Right ventricle myocardium superior (tissue), 1 donor: ENCODE data around the gene VARS1. TPM values are rescaled to one million over a fixed set of nuclear protein-coding genes. Genes with fewer than 3 reads are reported as not detected.

ENCODE experiments used
- ATAC-seq: fragments of 200-7000 bp; cut with Tn5 transposase; one replicate; pipeline ENCODE4 v1.9.1; 2020; ENCODE audit warnings: mild to moderate bottlenecking; ENCODE audit not compliant: poor library complexity
- DNase-seq: peaks from one replicate; pipeline ENCODE4 v3.0.0-alpha.2; 2020
- intact Hi-C: fragments of 100-400 bp; cut with DNase I; formaldehyde crosslinking; loops from one replicate; pipeline ENCODE4 v1.11.2; 2022
- total RNA-seq: library from RNA; stranded (reverse); fragmentation: NEBNext Ultra II Directional; extraction: Animal tissue kit (Norgen Biotek cat#: 25700); gene quantifications from one replicate; pipeline ENCODE4 v1.2.1, GENCODE V29; 2021
- donor health status: DM: no; HTN: yes; CAD: no; lungs with severe emphysema.

The VARS1 gene
- total RNA-seq, 1 donor from 2014 or later: 22.1 TPM

GRCh38 chr6:31778999-31779885 lies 16.3 kb downstream of the VARS1 start:
- no peak for DNase-seq
- ATAC-seq: no peak
- intact Hi-C loops: loop anchor here (10.0 kb wide), 1 partner anchor 94 kb away; the partner anchor contains the start of gene LY6G5C

- no peak for DNase-seq
- ATAC-seq: no peak
- intact Hi-C loops: loop anchor here (10.0 kb wide), 1 partner anchor 93 kb away; the partner anchor contains the start of gene LY6G5C
Measured at GRCh38 chr6:31778193-31778592, 17.4 kb downstream of the VARS1 start.

GRCh38 chr6:31777667-31778050 lies 17.9 kb downstream of the VARS1 start:
- DNase-seq (no peak), ATAC-seq (no peak)
- intact Hi-C loops: loop anchor here (10.0 kb wide), 1 partner anchor 93 kb away; the partner anchor contains the start of gene LY6G5C

GRCh38 chr6:31776989-31777666 lies 18.4 kb downstream of the VARS1 start, which contains the start of gene VWA7:
VWA7 (minus strand) TSS chr6:31777328; CDS start chr6:31776779, 549 bp downstream.
- DNase-seq: peak; percentile 80
- intact Hi-C loops: loop anchor here (10.0 kb wide), 1 partner anchor 92 kb away; the partner anchor contains the start of gene LY6G5C
- peak; percentile 91 for ATAC-seq

GRCh38 chr6:31776485-31776988 lies 19.0 kb downstream of the VARS1 start:
- ATAC-seq (peak; percentile 23), DNase-seq (no peak)
- intact Hi-C loops: loop anchor here (10.0 kb wide), 1 partner anchor 92 kb away; the partner anchor contains the start of gene LY6G5C

GRCh38 chr6:31775633-31776484 lies 19.7 kb downstream of the VARS1 start:
- intact Hi-C loops: loop anchor here (10.0 kb wide), 1 partner anchor 91 kb away; the partner anchor contains the start of gene LY6G5C
- ATAC-seq: no peak
- no peak for DNase-seq

GRCh38 chr6:31775184-31775583 lies 20.4 kb downstream of the VARS1 start:
- no peak for DNase-seq
- no peak for ATAC-seq
- intact Hi-C loops: loop anchor here (10.0 kb wide), 1 partner anchor 90 kb away; the partner anchor contains the start of gene LY6G5C

GRCh38 chr6:31771992-31772358 lies 23.6 kb downstream of the VARS1 start:
- ATAC-seq (no peak), DNase-seq (no peak)
- intact Hi-C loops: loop anchor here (5.0 to 10.0 kb wide), 2 partner anchors 60 to 87 kb away; partner anchors contain the start of gene LY6G5C

- ATAC-seq: no peak
- no peak for DNase-seq
- intact Hi-C loops: loop anchor here (5.0 to 10.0 kb wide), 2 partner anchors 61 to 86 kb away; partner anchors contain the start of gene LY6G5C
Measured at GRCh38 chr6:31770860-31771259, 24.7 kb downstream of the VARS1 start.

- peak; percentile 67 for ATAC-seq
- intact Hi-C loops: loop anchor here (5.0 to 10.0 kb wide), 2 partner anchors 62 to 85 kb away; partner anchors contain the start of gene LY6G5C
Measured at GRCh38 chr6:31769684-31770371, 25.7 kb downstream of the VARS1 start.

GRCh38 chr6:31768363-31769257 lies 26.9 kb downstream of the VARS1 start:
- DNase-seq (no peak), ATAC-seq (peak; percentile 25)
- intact Hi-C loops: no loop called here

More at GRCh38 chr6:31769684-31770371, 25.7 kb downstream of the VARS1 start:
- DNase-seq: peak; percentile 84

- no peak for DNase-seq
Measured at GRCh38 chr6:31767096-31767645, 28.4 kb downstream of the VARS1 start.

GRCh38 chr6:31765910-31766794 lies 29.4 kb downstream of the VARS1 start:
- DNase-seq (no peak), ATAC-seq (peak; percentile 51)
- intact Hi-C loops: no loop called here

More at GRCh38 chr6:31767096-31767645, 28.4 kb downstream of the VARS1 start:
- no peak for ATAC-seq
- intact Hi-C loops: no loop called here

GRCh38 chr6:31765559-31765909 lies 30.0 kb downstream of the VARS1 start:
- DNase-seq (no peak), ATAC-seq (no peak)
- intact Hi-C loops: no loop called here

GRCh38 chr6:31764198-31764597 lies 31.4 kb downstream of the VARS1 start:
- intact Hi-C loops: no loop called here
- no peak for DNase-seq
- no peak for ATAC-seq
